SKM-1 (cell line): ENCODE results near the gene DPEP1.
"Not testable (repeated sequence)": the region's sequence is repeated elsewhere in the genome, so short reads cannot be mapped to it uniquely, and the experiment has no call there.

ENCODE experiments used
- DNase-seq: peaks from one replicate; lab custom pipeline; 2025; ENCODE audit not compliant: unreplicated experiment; lab: John Stamatoyannopoulos, UW

The DPEP1 gene

DNA sequence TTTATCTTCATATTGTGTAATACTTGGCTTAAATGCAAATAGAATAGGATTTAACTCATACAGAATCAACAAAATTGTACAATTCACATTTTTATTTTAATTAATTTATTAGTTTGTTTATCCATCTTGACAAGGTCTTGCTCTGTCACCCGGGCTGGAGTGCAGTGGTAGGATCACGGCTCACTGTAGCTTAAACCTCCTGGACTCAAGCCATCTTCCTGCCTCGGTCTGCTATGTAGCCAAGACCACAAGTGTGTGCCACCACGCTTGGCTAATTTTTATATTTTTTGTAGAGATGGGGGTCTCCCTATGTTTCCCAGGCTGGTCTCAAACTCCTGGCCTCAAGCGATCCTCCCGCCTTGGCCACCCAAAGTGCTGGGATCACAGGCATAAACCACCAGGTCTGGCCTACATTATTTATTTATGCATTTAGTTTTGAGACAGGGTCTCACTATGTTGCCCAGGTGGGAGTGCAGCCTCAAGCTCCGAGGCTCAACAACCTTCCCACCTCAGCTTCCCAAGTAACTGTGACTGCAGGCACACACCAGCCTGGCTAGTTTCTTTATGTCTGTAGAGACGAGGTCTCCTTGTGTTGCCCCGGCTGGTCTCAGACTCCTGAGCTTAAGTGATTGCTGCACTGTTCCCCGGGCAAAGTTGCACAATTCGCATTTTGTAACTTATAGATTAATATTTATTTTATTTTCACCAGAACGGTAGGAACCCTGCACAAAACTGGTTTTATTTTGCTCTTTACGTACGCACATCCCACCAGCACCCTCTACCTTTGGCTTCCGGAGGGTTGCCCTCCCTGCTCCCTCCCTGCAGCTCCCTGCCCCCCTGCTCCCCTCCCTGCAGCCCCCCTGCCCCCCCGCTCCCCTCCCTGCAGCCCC lies 4.9 kb downstream of the DPEP1 start:
- DNase-seq: no peak

DNA sequence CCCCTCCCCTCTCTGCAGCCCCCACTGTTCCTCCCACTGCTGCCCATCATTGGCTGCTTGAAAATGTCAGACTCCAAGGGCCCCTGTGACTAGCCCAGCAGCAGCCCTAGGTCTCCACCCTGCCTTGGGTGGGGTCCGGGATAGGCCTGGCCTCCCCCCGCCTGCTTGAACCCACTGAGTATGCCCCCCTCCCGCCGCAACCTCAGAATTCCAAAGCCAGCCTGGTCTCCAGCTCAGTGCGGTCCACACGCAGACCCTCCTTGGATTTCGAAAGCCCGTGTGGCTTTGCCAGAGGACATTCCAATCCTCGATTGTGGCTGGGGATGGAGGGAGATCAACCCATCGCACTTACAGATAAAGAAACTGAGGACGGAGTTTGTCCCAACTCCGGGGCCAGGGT lies 6.4 kb downstream of the DPEP1 start:
- no peak for DNase-seq

DNA sequence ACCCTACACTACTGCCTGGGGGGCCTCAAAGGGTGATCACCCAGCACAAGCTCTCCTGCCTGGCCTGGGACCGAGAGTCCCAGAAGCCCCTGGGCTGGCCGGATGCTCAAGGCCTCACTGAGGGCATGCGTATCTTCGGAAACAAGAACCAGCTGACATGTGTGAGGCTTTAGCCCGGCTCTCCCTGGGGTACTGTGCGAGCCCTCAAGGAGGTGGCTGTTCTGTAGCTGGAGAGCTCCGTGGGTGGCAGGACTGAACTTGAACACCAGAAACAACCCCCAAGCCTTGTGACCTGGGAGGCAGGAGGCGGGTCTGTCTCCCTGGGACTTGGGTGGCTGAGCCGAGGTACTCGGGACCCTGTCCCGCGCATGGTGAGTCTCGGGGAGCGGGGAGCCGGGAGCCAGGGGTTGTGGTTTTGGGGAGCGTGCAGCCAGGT lies 7.0 kb downstream of the DPEP1 start:
- no peak for DNase-seq

DNA sequence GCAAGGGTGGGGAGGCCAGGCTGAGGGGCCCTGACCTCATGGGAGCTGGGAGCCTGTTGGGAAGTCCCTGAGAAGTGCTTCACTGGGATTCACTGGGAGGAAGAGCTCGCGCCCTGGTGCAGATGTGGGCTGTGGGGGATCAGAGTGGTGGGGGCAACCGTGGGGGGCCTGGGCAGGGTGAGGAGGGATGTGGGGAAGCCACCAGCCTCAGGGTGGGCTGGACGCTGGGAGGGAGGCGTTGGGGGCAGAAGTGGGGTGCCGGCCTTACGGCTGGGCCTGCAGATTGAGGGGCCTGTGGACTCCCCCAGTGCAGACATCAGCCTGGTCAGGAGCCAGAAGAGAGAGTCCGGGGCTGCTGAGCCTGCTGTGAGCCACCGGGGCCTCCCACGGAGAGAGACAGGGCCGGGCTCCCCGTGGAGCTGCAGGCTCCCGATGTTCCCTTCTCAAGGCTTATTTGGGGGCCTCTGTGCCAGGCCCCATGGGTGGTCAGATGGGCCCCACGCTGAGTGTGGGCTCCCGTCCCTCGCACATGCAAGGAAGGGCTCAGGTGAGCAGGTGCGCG lies 7.8 kb downstream of the DPEP1 start:
- no peak for DNase-seq

DNA sequence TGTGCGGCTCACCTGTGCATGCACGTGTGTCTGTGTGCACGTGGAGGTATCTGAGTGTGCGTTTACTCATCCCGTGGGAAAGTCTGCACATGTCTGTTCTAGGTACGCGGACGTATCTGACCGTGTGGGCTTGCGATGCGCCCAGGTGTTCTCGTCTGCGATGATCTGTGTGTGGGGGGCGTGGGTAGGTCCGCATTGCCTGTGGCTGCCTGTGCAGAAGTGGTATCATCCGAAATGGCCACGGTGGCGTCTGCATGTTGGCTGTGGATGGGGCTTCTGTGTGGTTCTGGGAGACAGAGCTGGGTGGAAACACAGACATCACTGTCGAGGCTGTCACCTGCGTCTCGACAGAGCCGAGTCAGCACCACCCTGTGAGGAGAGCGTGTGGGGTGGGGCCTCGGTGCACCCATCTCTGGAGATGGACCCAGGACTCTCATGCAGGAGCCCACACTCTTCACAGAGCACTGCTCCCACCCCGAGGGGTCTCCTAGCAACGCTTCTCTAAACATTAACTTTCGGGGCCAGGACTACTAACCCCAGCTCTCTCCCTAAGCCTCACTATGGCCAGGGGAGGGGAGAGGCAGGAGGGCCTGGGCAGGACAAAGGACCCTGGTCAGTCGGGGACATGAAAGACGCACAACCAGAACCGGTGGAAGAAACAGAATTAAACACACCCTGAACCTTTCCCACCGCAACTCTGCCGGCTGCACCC lies 8.4 kb downstream of the DPEP1 start:
- DNase-seq: no peak

DNA sequence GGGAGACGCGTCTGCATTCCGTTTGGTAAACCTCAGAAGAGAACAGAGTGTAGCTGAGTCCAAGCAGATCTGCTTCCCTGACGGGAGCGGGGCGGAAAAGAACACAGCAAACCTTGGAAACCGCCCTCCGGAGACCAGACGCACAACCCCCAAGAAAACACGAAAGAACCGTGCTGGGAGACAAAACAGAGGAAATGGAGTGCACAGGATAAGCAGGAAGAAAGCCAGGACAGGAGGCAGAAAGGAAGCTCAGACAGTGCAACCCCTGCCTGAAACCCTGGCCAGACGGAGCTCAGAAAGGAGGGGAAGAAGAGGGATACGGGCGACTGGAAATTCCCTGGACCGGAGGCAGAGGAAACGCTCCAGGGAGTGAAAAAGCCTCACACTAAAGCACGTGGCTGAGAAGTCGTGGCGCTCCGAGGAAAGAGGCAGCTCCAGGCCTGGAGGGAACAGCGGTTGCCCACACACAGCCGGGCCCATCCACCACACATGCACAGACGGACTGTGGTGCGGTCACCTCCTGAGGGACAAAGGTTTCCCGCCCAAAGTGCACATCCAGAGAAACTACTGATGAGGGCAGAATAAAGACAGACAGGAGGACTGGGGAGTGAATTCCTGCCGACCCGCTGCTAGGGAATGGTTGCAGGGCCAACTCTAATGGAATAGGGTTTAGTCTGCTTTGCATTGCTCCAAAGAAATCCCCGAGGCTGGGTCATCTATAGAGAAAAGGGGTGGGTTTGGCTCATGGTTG lies 10.2 kb downstream of the DPEP1 start:
- no peak for DNase-seq

DNA sequence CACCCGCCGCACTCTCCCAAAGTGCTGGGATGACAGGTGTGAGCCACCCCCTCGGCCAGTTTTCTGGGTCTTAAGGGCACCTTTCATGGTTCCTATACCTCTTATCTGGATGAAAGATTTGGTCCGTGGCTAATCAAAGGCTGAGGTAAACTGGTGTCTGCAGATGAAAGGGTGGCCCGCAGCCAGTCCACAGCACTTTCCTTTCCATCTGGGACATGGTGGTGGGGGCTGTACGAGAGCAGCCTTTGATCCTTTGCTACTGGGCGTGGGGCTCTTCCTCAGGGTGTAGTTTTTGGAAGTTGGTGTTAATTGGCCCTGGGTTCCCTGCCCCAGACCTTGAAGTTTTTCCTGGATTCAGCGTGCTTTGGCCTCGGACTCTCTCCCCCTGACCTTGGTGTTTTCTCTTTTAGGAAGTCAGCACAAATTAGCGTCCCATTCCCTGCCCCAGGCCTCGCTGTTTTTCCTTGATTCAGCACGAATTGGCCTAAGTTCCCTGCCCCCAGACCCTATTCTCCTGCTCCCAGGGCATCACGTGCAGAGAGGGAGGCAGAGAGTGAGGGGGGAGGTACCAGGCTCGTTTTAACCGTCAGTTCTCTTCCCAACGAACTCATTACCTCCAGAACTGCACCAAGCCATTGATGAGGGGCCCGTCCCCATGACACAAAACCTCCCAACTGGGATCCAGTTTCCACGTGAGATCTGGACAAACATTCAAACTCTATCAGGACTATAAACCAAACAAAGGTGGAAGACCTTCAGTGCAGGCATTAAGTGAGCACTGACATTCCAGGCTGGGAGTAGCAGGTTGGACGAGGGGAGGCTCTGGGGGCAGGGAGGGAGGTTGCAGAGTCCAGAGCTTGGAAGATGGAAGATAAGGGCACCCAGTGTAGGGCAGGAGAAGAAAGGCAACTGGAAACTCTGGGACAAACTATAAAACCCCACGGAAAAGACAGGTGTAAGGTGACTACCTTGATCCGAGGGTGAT lies 11.6 kb downstream of the DPEP1 start:
- DNase-seq: no peak

DNA sequence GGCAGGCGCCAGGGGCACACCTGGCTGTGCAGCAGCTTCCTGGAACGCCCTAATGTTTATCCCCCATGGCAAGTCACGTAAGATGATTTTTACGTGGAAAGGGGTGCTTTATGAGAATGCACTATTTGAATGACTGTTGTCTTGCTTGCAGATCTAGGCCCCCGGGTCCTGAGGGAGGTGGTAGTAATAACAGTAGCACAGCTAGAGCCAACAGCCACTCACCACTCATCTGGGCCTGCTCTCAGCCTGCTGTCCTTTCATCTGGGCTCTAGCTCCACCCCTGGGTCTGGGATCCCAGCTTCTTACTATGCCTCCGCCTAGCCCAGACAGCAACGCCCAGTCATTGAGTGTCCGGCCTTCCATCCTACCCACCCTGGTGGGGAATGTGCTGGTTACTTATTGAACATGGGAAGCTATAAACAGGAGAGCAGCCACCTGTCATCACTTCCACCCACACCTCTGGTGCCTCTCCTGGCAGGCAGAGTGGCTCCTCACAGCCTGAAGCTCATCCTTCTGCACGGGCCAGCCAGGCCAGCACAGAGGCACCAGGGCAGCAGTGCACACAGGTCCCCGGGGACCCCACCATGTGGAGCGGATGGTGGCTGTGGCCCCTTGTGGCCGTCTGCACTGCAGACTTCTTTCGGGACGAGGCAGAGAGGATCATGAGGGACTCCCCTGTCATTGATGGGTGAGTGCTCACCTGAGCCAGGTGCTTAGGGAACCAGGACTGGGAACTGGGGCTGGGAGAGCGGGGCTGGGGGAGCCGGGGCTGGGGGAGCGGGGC lies 16.6 kb downstream of the DPEP1 start:
- no peak for DNase-seq

DNA sequence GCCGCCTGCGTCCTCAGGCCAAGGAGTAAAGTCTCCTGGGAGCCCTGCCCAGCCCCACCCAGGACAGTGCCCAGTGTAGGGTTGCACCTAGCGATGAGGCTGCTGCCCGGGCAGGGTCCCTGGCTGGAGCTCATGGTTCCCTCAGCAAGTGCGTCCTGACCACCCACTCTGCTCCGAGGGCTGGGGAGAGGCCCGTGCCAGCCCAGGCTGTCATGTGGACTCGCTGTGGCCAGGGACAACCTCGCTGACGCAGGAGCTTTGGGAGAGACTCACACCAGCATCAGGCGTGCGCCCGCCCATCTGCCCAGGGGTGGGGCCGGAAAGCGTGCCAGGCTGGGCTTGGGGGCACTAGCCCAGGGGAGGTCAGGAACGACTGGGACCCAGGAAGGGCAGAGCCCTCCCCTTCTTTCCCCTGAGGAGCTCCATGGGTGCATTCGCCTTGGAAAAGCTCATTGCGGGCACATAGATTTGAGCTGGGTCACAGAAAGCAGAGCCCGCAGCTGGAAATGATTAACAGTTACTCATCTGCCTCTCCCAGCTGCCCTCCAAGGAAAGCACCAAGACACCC lies 19.7 kb downstream of the DPEP1 start:
- no peak for DNase-seq

DNA sequence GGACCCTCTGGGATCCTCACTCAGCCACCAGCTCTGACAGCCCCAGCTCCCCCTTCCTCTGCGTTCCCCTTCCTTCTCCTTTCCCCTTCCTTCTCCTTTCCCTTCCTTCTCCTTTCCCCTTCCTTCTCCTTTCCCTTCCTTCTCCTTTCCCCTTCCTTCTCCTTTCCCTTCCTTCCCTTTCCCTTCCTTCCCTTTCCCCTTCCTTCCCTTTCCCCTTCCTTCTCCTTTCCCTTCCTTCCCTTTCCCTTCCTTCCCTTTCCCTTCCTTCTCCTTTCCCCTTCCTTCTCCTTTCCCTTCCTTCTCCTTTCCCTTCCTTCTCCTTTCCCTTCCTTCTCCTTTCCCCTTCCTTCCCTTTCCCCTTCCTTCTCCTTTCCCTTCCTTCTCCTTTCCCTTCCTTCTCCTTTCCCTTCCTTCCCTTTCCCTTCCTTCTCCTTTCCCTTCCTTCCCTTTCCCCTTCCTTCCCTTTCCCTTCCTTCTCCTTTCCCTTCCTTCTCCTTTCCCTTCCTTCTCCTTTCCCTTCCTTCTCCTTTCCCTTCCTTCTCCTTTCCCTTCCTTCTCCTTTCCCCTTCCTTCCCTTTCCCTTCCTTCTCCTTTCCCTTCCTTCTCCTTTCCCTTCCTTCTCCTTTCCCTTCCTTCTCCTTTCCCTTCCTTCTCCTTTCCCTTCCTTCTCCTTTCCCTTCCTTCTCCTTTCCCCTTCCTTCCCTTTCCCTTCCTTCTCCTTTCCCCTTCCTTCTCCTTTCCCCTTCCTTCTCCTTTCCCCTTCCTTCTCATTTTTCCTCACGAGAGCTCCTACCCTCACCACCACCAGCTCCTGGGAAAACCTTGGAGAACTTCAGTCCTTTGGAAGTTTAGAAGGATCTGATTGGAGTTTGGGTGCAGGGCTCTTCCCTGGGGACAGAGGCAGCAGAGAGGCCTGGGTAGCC lies 21.3 kb downstream of the DPEP1 start:
- DNase-seq: not testable (repeated sequence)

DNA sequence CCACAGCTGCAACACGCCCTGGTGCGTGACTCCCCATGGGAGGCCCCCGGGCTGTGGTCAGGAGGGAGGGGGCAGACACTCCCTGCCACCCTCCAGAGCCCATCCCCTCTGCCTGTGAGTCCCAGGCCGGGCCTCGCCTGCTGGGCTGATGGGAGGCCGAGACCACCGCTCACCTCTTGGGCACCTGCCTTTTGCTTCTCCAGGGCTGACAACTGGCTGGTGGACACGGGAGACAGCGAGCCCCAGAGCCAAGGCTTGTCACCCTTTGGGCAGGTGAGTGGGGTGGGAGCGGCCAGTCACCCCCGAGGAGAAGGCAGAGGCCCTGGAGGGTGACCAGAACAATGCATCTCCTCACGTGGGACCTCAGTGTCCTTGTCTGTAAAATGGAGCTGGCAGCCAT lies 23.2 kb downstream of the DPEP1 start:
- no peak for DNase-seq

DNA sequence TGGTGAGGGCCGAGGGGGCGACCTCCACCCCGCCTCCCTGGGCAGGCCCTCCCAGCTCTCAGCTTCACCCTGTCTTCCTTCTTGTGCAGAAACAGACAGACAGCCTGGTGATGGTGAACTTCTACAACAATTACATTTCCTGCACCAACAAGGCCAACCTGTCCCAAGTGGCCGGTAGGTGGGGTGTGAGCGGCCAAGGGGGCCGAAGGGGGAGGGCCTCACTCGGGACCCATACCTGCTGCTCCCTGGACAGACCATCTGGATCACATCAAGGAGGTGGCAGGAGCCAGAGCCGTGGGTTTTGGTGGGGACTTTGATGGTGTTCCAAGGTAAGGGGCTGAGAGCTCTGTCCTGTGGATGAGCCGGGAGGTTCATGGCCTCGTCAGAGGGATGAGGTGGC lies 23.9 kb downstream of the DPEP1 start:
- DNase-seq: no peak

DNA sequence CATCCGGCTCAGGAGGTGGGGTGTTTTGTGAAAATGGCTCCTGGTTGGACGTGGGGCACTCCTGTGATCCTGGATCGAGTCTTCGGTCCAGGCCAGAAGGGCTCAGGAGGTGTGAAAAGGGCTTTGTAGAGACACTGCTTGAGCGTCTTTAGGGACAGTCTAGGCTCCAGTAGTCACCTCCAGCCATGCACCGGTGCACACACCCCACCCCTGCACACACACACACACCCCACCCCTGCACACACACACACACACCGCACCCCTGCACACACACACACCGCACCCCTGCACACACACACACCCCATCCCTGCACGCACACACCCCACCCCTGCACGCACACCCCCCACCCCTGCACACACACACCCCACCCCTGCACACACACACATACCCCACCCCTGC lies 25.0 kb downstream of the DPEP1 start:
- DNase-seq: no peak

DNA sequence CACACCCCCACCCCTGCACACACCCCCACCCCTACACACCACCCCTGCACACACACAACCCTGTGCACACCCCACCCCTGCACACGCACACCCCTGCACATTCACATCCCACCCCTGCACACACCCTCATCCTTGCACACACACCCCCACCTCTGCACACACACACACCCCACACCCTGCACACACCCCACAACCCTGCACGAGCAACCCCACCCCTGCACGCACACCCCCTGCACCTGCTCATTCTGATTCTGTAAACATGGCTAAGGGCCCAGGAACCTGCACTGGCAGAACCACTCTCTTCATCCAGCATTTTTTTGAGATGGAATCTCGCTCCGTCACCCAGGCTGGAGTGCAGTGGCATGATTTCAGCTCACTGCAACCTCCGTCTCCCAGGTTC lies 25.9 kb downstream of the DPEP1 start:
- DNase-seq: no peak

DNA sequence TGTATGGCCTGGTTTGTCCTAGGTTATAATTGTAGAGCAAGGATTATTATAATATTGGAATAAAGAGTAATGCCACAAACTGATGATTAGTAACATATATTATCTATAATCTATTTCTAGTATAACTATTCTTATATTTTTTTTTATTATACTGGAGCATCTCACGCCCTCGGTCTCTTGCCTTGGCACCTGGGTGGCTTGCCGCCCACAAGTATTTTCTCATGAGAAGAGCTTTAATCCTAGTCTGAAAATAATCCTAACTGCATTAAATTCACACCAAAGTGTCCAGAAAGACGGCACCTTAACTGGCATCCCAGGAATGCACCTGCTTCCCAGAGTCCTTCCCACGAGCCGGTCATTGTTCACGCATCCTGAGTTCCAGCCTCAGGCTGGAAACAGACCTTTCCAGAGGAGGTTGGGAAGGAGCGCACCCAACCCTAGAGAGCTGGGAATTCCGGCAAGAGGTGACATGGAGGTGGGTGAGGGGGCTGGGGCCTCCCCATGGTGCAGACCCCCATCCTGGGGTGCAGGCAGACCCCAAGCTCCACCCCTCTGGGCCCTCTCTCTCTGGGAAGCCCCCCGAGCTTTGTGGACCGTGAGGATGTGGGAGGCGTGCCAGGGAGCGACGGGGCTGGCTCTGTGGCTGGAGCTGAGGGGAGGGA lies 28.1 kb downstream of the DPEP1 start:
- DNase-seq: no peak

DNA sequence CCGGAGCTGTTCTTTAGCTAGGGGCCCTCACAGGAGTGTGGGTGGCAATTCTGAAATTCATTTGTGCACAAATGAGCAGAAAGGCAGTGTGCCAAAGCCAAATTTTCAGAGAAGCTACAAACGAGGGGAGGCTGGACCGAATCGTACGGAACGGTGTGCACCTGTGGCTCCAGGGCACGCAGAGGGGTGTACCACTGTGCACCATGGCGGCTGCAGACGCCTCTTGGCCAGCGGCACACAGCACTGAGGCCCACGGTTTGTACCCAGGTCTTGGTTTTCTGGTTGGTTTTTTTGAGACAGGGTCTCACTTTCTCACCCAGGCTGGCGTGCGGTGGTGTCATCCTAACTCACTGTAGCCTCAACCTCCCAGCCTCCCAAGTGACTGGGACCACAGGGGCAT lies 29.1 kb downstream of the DPEP1 start:
- no peak for DNase-seq

DNA sequence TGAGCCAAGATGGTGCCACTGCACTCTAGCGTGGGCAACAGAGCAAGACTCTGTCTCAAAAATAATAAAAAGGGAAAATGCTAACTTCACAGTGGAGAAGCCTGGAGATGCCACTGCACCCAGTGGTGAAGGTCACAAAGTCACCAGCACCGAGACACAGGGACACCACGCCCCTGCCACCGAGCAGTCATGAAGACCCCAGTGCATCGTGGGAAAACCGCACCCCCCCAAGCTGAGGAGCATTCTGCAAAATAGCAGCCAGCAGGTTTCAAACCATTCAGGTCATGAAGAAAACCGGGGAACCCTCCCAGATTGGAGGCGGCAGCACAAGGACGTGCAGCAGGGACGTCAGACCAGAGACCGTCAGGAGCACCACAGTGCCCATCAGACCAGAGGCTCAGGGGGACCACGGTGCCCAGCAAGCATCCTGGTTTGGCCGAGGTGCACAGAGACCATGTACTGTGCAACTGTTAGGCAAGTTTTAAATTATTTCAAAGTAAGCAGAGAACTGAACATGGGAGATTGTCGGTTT lies 30.4 kb downstream of the DPEP1 start:
- no peak for DNase-seq
